ENCODE results near the gene TLX1.

TLX1 gene

DNA sequence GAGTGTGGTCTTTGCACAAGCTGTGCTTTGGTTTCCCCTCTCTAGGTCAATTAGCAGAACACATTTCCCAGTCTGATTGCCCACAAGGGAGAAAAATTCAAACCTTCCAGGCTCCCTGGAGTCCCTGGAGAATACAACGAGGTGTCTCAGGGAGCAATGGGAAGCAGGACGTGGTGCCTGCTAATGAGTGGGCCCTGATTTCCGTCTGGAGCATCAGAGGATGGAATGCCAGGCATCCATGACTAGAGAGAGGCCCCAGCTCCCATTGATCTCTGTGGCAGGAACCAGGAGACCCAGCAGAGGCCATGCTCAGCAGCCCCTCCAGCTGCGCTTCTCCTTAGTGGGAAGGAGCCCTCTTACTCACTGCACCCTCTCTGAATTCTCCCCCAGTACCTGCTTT lies 33.2 kb upstream of the TLX1 start:
- H3K9me2 ChIP-seq (replicated peaks; ENCODE audit: control insufficient read depth, low read length), result no peaks in the 10 kb centered on the region
- H3K27me3 ChIP-seq (ENCODE audit: control insufficient read depth, low read length), result peaks cover 37% of the 10 kb centered on the region
- H3K4me2 ChIP-seq (ENCODE audit: low read length), result no peak overlapping the region
- no peaks in the 10 kb centered on the region for H4K20me1 ChIP-seq (ENCODE audit: control insufficient read depth, insufficient read depth, low read depth, low read length)
- no peak overlapping the region for H3K27ac ChIP-seq (ENCODE audit: low read depth, low read length)
- H3K4me1 ChIP-seq (ENCODE audit: control insufficient read depth, low read length), result peaks cover 11% of the 10 kb centered on the region
- H3K79me2 ChIP-seq (ENCODE audit: control insufficient read depth, low read length), result no peaks in the 10 kb centered on the region
- no peak overlapping the region for H3K4me3 ChIP-seq (ENCODE audit: low read length)
- no peaks in the 10 kb centered on the region for H3K9me3 ChIP-seq (ENCODE audit: control insufficient read depth, insufficient read depth, low read length)
- no peaks in the 10 kb centered on the region for H3F3A ChIP-seq (ENCODE audit: control insufficient read depth, insufficient read depth)
- TF ChIP-seq, protein P1, sequence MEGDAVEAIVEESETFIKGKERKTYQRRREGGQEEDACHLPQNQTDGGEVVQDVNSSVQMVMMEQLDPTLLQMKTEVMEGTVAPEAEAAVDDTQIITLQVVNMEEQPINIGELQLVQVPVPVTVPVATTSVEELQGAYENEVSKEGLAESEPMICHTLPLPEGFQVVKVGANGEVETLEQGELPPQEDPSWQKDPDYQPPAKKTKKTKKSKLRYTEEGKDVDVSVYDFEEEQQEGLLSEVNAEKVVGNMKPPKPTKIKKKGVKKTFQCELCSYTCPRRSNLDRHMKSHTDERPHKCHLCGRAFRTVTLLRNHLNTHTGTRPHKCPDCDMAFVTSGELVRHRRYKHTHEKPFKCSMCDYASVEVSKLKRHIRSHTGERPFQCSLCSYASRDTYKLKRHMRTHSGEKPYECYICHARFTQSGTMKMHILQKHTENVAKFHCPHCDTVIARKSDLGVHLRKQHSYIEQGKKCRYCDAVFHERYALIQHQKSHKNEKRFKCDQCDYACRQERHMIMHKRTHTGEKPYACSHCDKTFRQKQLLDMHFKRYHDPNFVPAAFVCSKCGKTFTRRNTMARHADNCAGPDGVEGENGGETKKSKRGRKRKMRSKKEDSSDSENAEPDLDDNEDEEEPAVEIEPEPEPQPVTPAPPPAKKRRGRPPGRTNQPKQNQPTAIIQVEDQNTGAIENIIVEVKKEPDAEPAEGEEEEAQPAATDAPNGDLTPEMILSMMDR (IDR thresholded peaks at IDR 0.05; ENCODE audit: low read depth, low read length, poor library complexity, severe bottlenecking), result no peak
- no peak for TF ChIP-seq EZH2phosphoT487 (IDR thresholded peaks at IDR 0.05; ENCODE audit: borderline replicate concordance, low read length)
- H3K36me3 ChIP-seq (ENCODE audit: control insufficient read depth, low read length), result no peaks in the 10 kb centered on the region

DNA sequence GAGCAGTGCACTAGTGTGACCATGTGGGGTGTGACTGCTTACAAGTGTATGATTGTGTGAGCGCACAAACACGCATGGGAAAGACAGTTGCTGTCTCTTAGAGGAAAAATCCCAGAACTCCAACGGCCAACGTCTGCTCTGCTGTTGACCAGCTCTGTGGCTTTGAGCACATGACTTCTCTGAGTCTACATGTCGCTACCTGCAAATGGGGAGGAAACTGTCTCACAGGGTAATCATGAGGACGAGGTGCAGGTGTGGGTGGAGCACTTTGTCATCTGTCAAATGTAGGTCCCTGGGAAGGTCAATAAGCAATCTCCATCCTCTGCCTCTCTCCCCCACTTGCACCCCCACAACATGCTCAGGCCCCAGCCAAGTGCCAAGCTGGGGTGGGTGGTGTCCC lies 31.2 kb upstream of the TLX1 start:
- no peaks in the 10 kb centered on the region for H3K9me2 ChIP-seq (replicated peaks; ENCODE audit: control insufficient read depth, low read length)
- H3K27ac ChIP-seq (ENCODE audit: low read depth, low read length), result no peak overlapping the region
- H3K4me3 ChIP-seq (ENCODE audit: low read length), result no peak overlapping the region
- TF ChIP-seq EZH2phosphoT487 (IDR thresholded peaks at IDR 0.05; ENCODE audit: borderline replicate concordance, low read length), result no peak
- no peaks in the 10 kb centered on the region for H4K20me1 ChIP-seq (ENCODE audit: control insufficient read depth, insufficient read depth, low read depth, low read length)
- H3K79me2 ChIP-seq (ENCODE audit: control insufficient read depth, low read length), result no peaks in the 10 kb centered on the region
- no peaks in the 10 kb centered on the region for H3K36me3 ChIP-seq (ENCODE audit: control insufficient read depth, low read length)
- no peak overlapping the region for H3K4me2 ChIP-seq (ENCODE audit: low read length)
- H3F3A ChIP-seq (ENCODE audit: control insufficient read depth, insufficient read depth), result no peaks in the 10 kb centered on the region
- no peaks in the 10 kb centered on the region for H3K9me3 ChIP-seq (ENCODE audit: control insufficient read depth, insufficient read depth, low read length)
- peaks cover 35% of the 10 kb centered on the region for H3K27me3 ChIP-seq (ENCODE audit: control insufficient read depth, low read length)
- peaks cover 11% of the 10 kb centered on the region for H3K4me1 ChIP-seq (ENCODE audit: control insufficient read depth, low read length)

DNA sequence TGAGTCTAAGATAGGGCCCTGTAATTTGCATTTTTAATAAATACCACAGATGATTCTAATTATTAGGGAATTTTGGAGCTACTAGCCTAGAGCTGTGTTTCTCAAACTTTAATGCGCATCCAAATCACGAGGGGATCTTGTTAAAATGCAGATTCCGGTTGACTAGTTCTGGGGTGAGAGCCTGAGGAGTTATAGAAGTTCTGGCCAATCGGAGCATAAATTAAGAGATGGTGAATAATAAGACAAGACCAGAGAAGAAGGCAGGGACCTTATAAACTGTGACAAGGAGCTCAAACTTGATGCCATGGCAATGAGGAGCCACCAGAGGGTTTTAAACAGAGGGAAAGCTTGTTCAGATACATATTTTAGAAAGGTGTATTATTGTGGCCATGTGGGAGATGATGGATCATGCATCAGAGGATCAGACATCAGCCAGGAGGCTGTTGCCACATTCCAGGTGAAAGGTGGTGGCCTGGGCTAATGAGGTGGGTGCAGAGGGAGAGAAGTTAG lies 29.7 kb upstream of the TLX1 start:
- Histone ChIP-seq H3K79me2 (ENCODE audit: control insufficient read depth, low read length) (no peaks in the 10 kb centered on the region), H4K20me1 (ENCODE audit: control insufficient read depth, insufficient read depth, low read depth, low read length) (no peaks in the 10 kb centered on the region), H3K27me3 (ENCODE audit: control insufficient read depth, low read length) (peaks cover 36% of the 10 kb centered on the region), H3K9me2 (replicated peaks; ENCODE audit: control insufficient read depth, low read length) (no peaks in the 10 kb centered on the region), H3K4me2 (ENCODE audit: low read length) (no peak overlapping the region), H3K27ac (ENCODE audit: low read depth, low read length) (no peak overlapping the region), H3K4me3 (ENCODE audit: low read length) (no peak overlapping the region), H3K9me3 (ENCODE audit: control insufficient read depth, insufficient read depth, low read length) (no peaks in the 10 kb centered on the region), H3K4me1 (ENCODE audit: control insufficient read depth, low read length) (no peaks in the 10 kb centered on the region), H3K36me3 (ENCODE audit: control insufficient read depth, low read length) (no peaks in the 10 kb centered on the region), H3F3A (ENCODE audit: control insufficient read depth, insufficient read depth) (no peaks in the 10 kb centered on the region)
- TF ChIP-seq EZH2phosphoT487 (IDR thresholded peaks at IDR 0.05; ENCODE audit: borderline replicate concordance, low read length), result no peak
- TF ChIP-seq, protein P1 (IDR thresholded peaks at IDR 0.05; ENCODE audit: low read depth, low read length, poor library complexity, severe bottlenecking), result no peak

DNA sequence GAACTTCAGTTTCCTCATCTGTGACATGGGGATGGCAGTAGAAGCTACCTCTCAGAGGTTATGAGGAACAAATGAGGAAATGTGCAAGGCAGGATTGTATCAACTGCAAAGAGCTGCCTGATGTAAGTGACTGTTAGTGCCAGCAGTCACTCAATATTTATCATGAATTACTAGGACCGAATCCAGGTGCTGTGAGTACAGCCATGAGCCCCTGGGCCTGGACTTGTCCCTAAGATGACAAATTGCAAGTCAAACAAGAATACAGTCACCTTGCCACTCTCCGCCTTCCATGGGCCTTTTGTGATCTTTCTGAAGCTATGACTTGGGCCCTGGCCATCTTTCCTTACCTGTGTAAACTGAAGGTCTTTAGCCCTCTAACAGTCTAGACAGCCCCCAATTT lies 27.7 kb upstream of the TLX1 start:
- Histone ChIP-seq H3K79me2 (ENCODE audit: control insufficient read depth, low read length) (no peaks in the 10 kb centered on the region), H3K4me1 (ENCODE audit: control insufficient read depth, low read length) (no peaks in the 10 kb centered on the region), H3K27ac (ENCODE audit: low read depth, low read length) (no peak overlapping the region), H3K4me3 (ENCODE audit: low read length) (no peak overlapping the region), H3K9me3 (ENCODE audit: control insufficient read depth, insufficient read depth, low read length) (no peaks in the 10 kb centered on the region), H3K4me2 (ENCODE audit: low read length) (no peak overlapping the region), H3K27me3 (ENCODE audit: control insufficient read depth, low read length) (peaks cover 34% of the 10 kb centered on the region), H3K36me3 (ENCODE audit: control insufficient read depth, low read length) (no peaks in the 10 kb centered on the region), H4K20me1 (ENCODE audit: control insufficient read depth, insufficient read depth, low read depth, low read length) (no peaks in the 10 kb centered on the region), H3F3A (ENCODE audit: control insufficient read depth, insufficient read depth) (no peaks in the 10 kb centered on the region), H3K9me2 (replicated peaks; ENCODE audit: control insufficient read depth, low read length) (no peaks in the 10 kb centered on the region)
- no peak for TF ChIP-seq EZH2phosphoT487 (IDR thresholded peaks at IDR 0.05; ENCODE audit: borderline replicate concordance, low read length)
- TF ChIP-seq, protein P1 (IDR thresholded peaks at IDR 0.05; ENCODE audit: low read depth, low read length, poor library complexity, severe bottlenecking), result no peak
